Subcutaneous adipose tissue (tissue), 4 donors: Measurements from ENCODE around the gene MORC4. TPM values are rescaled to one million over a fixed set of nuclear protein-coding genes. Genes with fewer than 3 reads are reported as not detected.

Source experiments
- CTCF ChIP-seq: fragments of 450-650 bp; IDR thresholded peaks from one replicate; pipeline ENCODE4 v1.5.1; 2016; ENCODE audit warnings: low read depth, mild to moderate bottlenecking, control low read depth, antibody characterized with exemption, moderate library complexity
- total RNA-seq, 4 donors: library from RNA; depleted of rRNA; stranded (reverse); fragments of >200 nt; gene quantifications; one replicate each; pipeline ENCODE4 v1.1.0, GENCODE V29; 2016

Gene MORC4
- total RNA-seq, result 10 to 100 TPM; 16.3 to 18.5 (median 16.7) TPM

- no peak for TF ChIP-seq CTCF
Observed at GRCh38 chrX:107000013-107000515, at the start of gene MORC4. Gene MORC4, minus strand, starts transcription at chrX:107000212. Its CDS starts 243 bp downstream, at chrX:106999969.

GRCh38 chrX:107047622-107048021 is 47.6 kb upstream of the MORC4 start:
- no peak for TF ChIP-seq CTCF

DNA sequence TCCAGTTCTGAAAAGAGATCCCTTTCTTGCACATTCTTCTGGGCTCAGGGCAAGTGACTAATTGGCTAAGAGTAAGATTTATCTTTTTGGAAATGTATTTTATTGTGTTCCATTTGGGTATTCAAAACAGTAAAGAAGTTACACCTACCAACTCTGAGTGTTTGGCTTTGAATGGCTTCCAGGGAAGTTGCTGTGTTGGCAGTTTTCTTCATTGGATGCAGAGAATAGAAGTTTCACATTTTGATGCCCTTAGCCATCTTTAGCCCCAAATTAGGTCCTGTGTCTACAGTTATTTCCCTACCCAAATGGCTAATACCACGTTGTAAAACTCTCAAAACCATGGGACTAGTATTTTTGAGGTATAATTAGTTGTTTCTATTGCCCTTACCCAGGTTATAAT is 29.7 kb upstream of the MORC4 start:
- TF ChIP-seq CTCF, result no peak

DNA sequence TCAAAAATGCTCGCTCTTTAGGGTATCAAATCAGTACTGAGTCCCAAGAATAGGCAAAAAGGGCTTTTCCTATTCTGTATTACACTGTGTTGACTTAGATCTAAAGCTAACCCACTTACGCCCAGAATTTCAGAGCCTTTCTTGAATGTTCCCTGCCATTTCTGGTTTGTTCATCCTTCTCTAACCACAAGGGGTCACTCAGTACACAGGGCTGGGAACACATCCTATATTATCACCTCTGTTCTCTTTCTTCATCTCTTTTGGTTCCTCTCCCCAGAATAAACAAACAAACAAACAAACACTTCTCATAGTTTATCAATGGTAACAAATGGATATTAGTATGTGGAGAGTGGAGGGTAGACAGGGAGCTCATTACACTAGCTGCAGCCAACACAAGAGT is 25.5 kb upstream of the MORC4 start:
- TF ChIP-seq CTCF, result no peak

DNA sequence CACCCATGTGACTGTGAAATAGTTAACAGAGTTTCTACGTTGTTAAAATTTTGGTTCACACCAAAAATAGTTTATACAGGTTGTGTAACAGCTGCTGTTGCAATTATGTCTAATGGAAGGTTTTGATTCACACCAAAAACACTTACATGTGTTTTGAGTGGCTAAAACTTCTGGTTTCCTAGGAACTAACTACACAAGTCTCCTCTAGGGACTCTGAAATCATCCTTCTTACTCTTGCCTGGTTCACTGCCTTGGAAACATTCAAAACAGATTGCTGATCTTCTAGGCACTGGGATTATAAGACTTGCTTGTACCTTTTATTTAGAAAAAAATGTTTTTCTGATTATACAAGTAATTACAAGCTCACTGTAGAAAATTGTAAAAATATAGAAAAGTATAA is 14.9 kb upstream of the MORC4 start:
- no peak for TF ChIP-seq CTCF

- no peak for TF ChIP-seq CTCF
Observed at GRCh38 chrX:107008034-107008433, 8.0 kb upstream of the MORC4 start.

GRCh38 chrX:106999002-106999975 is 723 bp downstream of the MORC4 start:
- no peak for TF ChIP-seq CTCF
